Measurements from ENCODE around the gene EMC7. TPM values are rescaled to one million over a fixed set of nuclear protein-coding genes. Genes with fewer than 3 reads are reported as not detected.
"Not testable (repeated sequence)": the region's sequence is repeated elsewhere in the genome, so short reads cannot be mapped to it uniquely, and the experiment has no call there.

Gene EMC7
- total RNA-seq, 1 experiment from 2014 or later: 42.5 TPM

DNA sequence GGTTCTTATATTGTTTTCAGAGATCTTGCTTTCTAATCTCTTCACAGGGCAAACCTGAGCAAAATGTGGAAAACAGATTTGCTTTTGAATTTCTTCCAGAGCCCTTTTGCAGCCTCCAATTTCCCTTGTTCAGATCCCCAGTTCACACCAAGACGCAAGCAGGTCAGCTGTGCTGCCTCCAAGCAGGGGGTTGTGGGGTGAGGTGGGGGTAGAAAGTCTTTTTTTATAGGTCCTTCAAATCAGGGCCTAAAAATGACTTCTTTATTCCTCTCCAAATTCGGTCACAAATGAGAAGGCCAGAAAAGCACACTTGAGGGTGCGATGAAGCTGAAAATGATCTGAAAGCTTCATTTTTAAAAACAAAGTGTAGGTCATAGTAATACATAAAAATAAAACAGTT is 36.4 kb downstream of the EMC7 start:
- H3K36me3 ChIP-seq: no peaks in the 10 kb centered on the region
- no peaks in the 10 kb centered on the region for H3K9me3 ChIP-seq (replicated peaks)
- H3K27me3 ChIP-seq (replicated peaks): no peaks in the 10 kb centered on the region
- H3K27ac ChIP-seq: no peak overlapping the region
- H3K4me1 ChIP-seq (replicated peaks): no peaks in the 10 kb centered on the region
- no peak for DNase-seq (ENCODE audit: low read depth in 1 of 2, low spot score in 2 of 2)
- no peak overlapping the region for H3K4me3 ChIP-seq

- Histone ChIP-seq H3K4me1 (replicated peaks) (no peaks in the 10 kb centered on the region), H3K9me3 (replicated peaks) (no peaks in the 10 kb centered on the region), H3K27ac (no peak overlapping the region), H3K36me3 (no peaks in the 10 kb centered on the region), H3K27me3 (replicated peaks) (no peaks in the 10 kb centered on the region), H3K4me3 (no peak overlapping the region)
- DNase-seq (ENCODE audit: low read depth in 1 of 2, low spot score in 2 of 2): no peak
These were observed 37.2 kb downstream of the EMC7 start for GRCh38 chr15:34064438-34064837.

- Histone ChIP-seq H3K27me3 (replicated peaks) (no peaks in the 10 kb centered on the region), H3K27ac (no peak overlapping the region), H3K4me3 (no peak overlapping the region), H3K4me1 (replicated peaks) (peaks cover 28% of the 10 kb centered on the region), H3K36me3 (no peaks in the 10 kb centered on the region), H3K9me3 (replicated peaks) (no peaks in the 10 kb centered on the region)
- no peak for DNase-seq (ENCODE audit: low read depth in 1 of 2, low spot score in 2 of 2)
These were observed 41.7 kb downstream of the EMC7 start for GRCh38 chr15:34059946-34060345.

DNA sequence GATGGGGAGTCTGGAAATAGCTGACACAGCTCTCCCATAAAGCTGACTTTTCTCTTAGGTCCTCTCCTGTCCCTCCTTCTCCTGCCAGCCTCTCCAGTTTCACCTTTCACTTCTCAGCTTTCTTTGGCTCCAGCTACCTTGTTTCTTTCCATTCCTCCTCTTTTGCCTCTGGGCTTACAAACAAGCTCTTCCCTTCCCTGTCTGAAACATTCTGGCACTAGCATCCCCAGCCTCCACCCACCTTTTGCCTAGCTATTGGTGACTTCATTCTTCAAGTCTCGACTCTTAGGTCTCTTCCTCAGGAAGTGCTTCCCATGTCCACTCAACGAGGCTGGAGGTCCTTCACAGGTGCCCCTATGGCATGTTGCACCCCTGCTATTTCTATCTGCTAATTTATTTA is 42.2 kb downstream of the EMC7 start:
- Histone ChIP-seq H3K36me3 (no peaks in the 10 kb centered on the region), H3K9me3 (replicated peaks) (no peaks in the 10 kb centered on the region), H3K4me3 (no peak overlapping the region), H3K27ac (no peak overlapping the region), H3K27me3 (replicated peaks) (no peaks in the 10 kb centered on the region), H3K4me1 (replicated peaks) (peaks cover 28% of the 10 kb centered on the region)
- no peak for DNase-seq (ENCODE audit: low read depth in 1 of 2, low spot score in 2 of 2)

- DNase-seq (ENCODE audit: low read depth in 1 of 2, low spot score in 2 of 2): peak in 1 of 2 experiments; percentile 36
- Histone ChIP-seq H3K27me3 (replicated peaks) (no peaks in the 10 kb centered on the region), H3K36me3 (no peaks in the 10 kb centered on the region), H3K27ac (peak overlapping the region; percentile 88), H3K4me3 (no peak overlapping the region), H3K9me3 (replicated peaks) (no peaks in the 10 kb centered on the region), H3K4me1 (replicated peaks) (peaks cover 28% of the 10 kb centered on the region)
These were observed 44.8 kb downstream of the EMC7 start for GRCh38 chr15:34056911-34057310.

DNA sequence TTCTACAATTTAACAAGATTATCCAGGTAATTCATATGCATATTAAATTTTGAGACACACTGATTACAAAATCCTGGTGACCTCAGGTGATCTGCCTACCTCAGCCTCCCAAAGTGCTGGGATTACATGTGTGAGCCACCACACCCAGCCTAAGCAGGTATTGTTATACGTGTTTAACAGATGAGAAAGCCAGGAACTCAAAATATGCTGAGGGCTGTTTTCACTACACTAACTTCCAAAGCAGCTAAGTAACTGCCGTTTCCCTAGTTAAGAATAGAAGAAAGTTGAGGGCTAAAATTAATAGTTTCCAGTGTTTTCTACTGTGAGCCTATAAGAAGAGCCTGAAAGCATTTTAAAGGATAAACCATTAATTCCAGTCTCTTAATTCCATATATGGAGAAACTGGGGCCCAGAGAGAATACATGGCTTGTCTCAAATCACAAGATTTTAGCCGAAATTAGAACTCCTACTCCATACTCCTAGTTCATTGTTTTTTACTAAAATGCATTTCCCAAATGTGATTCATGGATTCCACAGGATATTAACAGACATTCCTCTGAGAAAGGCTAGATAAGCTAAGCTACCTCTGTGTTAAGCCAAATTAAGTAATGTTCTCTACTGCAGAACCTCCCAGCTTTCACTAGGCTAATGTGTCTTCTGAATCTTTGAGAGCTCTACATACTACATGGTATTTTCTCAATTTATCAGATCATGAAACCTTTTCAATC is 45.6 kb downstream of the EMC7 start:
- no peak overlapping the region for H3K4me3 ChIP-seq
- peak in 1 of 2 experiments; percentile 86 for DNase-seq (ENCODE audit: low read depth in 1 of 2, low spot score in 2 of 2)
- H3K27ac ChIP-seq: peak overlapping the region; percentile 88
- no peaks in the 10 kb centered on the region for H3K27me3 ChIP-seq (replicated peaks)
- H3K36me3 ChIP-seq: no peaks in the 10 kb centered on the region
- 0 out of 2 replicates have a peak, but pooled peaks cover under 1% of the 10 kb centered on the region for H3K9me3 ChIP-seq (replicated peaks)
- H3K4me1 ChIP-seq (replicated peaks): peaks cover 28% of the 10 kb centered on the region

DNA sequence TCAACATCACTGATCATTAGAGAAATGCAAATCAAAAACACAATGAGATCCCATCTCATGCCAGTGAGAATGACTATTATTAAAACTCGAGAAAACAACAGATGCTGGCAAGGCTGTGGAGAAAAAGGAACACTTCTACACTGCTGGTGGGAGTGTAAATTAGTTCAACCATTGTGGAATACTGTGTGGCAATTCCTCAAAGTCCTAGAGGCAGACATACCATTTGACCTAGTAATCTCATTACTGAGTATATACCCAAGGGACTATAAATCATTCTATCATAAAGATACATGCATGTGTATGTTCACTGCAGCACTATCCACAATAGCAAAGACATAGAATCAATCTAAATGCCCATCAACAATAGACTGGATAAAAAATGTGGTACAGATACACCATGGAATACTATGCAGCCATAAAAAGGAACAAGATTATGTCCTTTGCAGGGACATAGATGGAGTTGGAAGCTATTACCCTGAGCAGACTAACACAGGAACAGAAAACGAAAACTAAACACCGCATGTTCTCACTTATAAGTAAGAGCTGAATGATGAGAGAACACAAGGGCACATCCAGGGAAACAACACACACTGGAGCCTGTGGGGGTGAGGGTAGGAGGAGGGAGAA is 47.5 kb downstream of the EMC7 start:
- Histone ChIP-seq H3K9me3 (replicated peaks) (peaks cover 7% of the 10 kb centered on the region; the same call in 1 of the 2 replicates), H3K27me3 (replicated peaks) (no peaks in the 10 kb centered on the region), H3K36me3 (no peaks in the 10 kb centered on the region), H3K27ac (no peak overlapping the region), H3K4me1 (replicated peaks) (peaks cover 35% of the 10 kb centered on the region), H3K4me3 (no peak overlapping the region)
- no peak for DNase-seq (ENCODE audit: low read depth in 1 of 2, low spot score in 2 of 2)

- H3K36me3 ChIP-seq; H3K27me3 ChIP-seq (replicated peaks); H3K27ac ChIP-seq; H3K4me3 ChIP-seq; DNase-seq (ENCODE audit: low read depth in 1 of 2, low spot score in 2 of 2); H3K9me3 ChIP-seq (replicated peaks): not testable (repeated sequence)
- H3K4me1 ChIP-seq (replicated peaks): peaks cover 48% of the 10 kb centered on the region
These were observed 51.3 kb downstream of the EMC7 start for GRCh38 chr15:34050385-34050784.

DNA sequence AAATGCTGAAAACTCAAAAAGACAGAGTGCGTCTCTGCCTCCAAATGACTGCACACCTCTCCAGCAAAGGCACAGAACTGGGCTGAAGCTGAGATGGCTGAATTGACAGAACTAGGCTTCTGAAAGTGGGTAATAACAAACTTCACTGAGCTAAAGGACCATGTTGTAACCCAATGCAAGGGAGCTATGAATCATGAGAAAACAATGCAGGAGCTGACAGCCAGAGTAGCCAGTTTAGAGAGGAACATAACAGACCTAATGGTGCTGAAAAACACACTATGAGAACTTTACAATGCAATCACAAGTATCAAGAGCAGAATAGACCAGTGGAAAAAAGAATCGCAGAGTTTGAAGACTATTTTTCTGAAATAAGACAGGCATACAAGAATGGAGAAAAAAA is 52.5 kb downstream of the EMC7 start:
- Histone ChIP-seq H3K4me1 (replicated peaks) (peaks cover 47% of the 10 kb centered on the region), H3K27me3 (replicated peaks) (no peaks in the 10 kb centered on the region), H3K4me3 (no peak overlapping the region), H3K27ac (peak overlapping the region; percentile 86), H3K9me3 (replicated peaks) (peaks cover 7% of the 10 kb centered on the region; the same call in 1 of the 2 replicates), H3K36me3 (no peaks in the 10 kb centered on the region)
- peak in 1 of 2 experiments; percentile 69 for DNase-seq (ENCODE audit: low read depth in 1 of 2, low spot score in 2 of 2)

DNA sequence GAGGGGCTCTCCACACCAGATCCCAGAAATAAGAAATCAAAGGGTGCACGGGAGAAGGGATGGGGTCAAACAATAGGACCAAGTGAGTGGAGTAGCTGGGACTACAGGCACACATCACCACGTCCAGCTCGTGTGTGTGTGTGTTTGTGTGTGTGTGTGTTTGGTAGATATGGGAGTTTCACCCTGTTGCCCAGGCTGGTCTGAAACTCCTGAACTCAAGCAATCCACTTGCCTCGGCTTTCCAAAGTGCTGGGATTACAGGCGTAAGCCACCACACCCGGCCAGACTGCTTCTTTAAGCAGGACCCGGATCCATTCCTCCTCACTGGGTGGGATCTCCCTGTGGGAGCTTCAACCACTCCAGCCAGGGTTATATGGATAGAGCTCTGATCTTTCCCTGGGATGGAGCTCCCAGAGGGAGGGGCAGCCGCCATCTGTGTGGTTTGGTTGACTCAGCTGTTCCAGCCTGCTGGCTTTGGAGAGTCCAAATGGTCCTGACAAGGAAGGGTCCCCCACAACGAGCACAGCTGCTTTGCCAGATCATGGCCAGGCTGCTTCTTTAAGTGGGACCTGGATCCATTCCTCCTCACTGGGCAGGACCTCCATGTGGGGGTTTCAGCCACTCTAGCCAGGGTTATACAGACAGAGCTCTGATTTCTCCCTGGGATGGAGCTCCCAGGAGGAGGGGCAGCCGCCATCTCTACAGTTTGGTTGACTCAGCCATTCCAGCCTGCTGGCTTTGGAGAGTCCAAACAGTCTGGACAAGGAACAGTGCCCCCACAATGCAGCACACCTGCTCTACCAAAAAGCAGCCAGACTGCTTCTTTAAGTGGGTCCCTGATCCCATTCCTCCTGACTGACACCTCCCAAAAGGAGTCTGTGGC is 53.5 kb downstream of the EMC7 start:
- Histone ChIP-seq H3K36me3 (no peaks in the 10 kb centered on the region), H3K4me1 (replicated peaks) (peaks cover 53% of the 10 kb centered on the region), H3K4me3 (peak overlapping the region; percentile 7), H3K27ac (peak overlapping the region; percentile 86), H3K9me3 (replicated peaks) (peaks cover 7% of the 10 kb centered on the region; the same call in 1 of the 2 replicates), H3K27me3 (replicated peaks) (no peaks in the 10 kb centered on the region)
- peak; percentile 74 to 82 for DNase-seq (ENCODE audit: low read depth in 1 of 2, low spot score in 2 of 2)

- Histone ChIP-seq H3K36me3 (no peaks in the 10 kb centered on the region), H3K27me3 (replicated peaks) (no peaks in the 10 kb centered on the region), H3K4me1 (replicated peaks) (peaks cover 53% of the 10 kb centered on the region), H3K4me3 (no peak overlapping the region), H3K27ac (no peak overlapping the region), H3K9me3 (replicated peaks) (peaks cover 7% of the 10 kb centered on the region; the same call in 1 of the 2 replicates)
- DNase-seq (ENCODE audit: low read depth in 1 of 2, low spot score in 2 of 2): no peak
These were observed 55.1 kb downstream of the EMC7 start for GRCh38 chr15:34046471-34047145.

DNA sequence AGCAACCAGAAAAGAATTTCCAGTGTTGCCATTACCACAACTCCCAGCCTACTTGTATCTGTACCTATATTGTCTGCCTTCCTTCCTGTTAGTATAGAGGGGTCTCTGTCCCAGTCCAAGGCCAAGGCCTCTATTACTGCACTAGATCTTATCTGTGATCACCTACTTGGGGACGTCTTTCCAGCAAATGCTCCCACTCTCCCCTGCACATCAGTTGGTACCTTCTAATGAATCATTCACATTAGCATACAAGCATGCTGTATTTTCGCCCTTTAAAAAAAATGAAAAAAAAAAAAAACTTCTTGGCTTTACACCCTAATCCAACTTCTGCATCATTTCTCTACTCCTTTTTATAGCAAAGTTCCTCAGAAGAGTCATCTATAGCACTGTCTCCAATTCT is 57.8 kb downstream of the EMC7 start:
- Histone ChIP-seq H3K9me3 (replicated peaks) (peaks cover 2% of the 10 kb centered on the region; the same call in 1 of the 2 replicates), H3K27me3 (replicated peaks) (no peaks in the 10 kb centered on the region), H3K27ac (no peak overlapping the region), H3K36me3 (peaks cover 4% of the 10 kb centered on the region), H3K4me1 (replicated peaks) (peaks cover 54% of the 10 kb centered on the region), H3K4me3 (no peak overlapping the region)
- DNase-seq (ENCODE audit: low read depth in 1 of 2, low spot score in 2 of 2): no peak

- Histone ChIP-seq H3K9me3 (replicated peaks) (peaks cover 7% of the 10 kb centered on the region; the same call in 1 of the 2 replicates), H3K4me1 (replicated peaks) (peaks cover 50% of the 10 kb centered on the region), H3K36me3 (peaks cover 8% of the 10 kb centered on the region), H3K4me3 (no peak overlapping the region), H3K27ac (no peak overlapping the region), H3K27me3 (replicated peaks) (no peaks in the 10 kb centered on the region)
- DNase-seq (ENCODE audit: low read depth in 1 of 2, low spot score in 2 of 2): no peak
These were observed 58.3 kb downstream of the EMC7 start for GRCh38 chr15:34043391-34043790.

Data from SJSA1 (cell line).